Bronchus fibroblast of lung (primary cell): ENCODE data around the gene NUDT17. TPM values are rescaled to one million over a fixed set of nuclear protein-coding genes. Genes with fewer than 3 reads are reported as not detected.

Source experiments
- total RNA-seq: library from RNA; depleted of rRNA; stranded (reverse); fragments of >200 nt; gene quantifications from 2 replicates; pipeline ENCODE4 v1.2.3, GENCODE V29; 2015

The NUDT17 gene
- total RNA-seq: 4.2 and 6.4 TPM in 2 replicates

GRCh38 chr1:145845514-145846161, at the start of gene NUDT17:
TSS of gene NUDT17 (plus strand) at chr1:145845630. CDS start at chr1:145845641, 11 bp downstream.

DNA sequence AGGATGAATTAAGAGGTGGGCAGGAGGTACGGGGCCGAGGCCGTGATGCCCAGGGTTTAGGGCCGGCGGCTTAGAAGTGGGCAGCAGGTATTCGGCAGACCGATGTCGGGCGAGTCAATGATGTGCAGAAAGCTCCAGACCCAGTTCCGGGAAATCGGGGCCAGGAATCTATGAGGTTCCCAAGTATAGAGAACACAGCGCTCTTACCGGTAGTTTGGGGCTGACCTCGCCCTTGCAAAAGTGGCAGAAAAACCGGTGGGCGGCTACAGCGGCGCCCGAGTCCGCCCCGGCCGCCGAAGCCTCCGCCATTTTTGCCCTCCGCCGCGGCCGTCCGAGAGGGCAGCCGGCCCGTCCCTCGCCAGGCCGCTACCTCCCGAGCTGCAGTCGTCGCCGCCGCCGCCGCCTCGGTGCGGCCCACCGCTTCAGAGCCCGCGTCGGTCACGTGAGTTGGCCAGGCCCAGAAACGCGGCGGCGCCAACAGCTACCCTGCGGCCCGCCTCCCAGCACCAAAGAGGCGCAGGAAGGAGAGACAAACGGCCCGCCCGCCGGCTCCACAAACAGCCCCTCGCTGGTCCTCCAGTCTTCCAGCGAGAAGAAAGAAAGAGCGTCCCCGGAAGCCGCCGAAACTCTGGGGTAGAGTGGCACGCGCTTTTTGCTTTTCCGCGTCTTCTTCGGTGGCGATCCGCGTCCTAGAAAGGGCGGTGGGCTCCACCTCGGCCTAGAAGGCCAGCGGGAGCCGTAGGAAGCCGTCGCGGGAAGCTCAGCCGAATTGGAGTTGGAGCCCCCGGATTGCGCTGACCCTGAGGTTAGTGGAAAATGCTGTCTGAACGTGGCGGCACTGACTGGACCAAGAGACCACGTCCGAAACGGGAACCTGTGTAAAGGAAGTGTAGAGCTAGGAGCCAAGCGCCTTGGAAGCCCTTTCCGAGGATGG, 21.6 kb upstream of the NUDT17 start, which contains the start of the genes POLR3C and RNF115:
Gene POLR3C (plus strand): TSS at position 636 of the 934 bp plus-strand sequence. CDS start 1,577 bp downstream, outside the sequence.
Gene RNF115 (minus strand): TSS at position 531 of the 934 bp plus-strand sequence. CDS start 222 bp downstream, at position 309.

GRCh38 chr1:145858901-145859490, 13.6 kb downstream of the NUDT17 start, which contains the start of gene PIAS3:
TSS of gene PIAS3 (minus strand) at chr1:145859081. CDS start at chr1:145858990, 91 bp downstream.

GRCh38 chr1:145885738-145886287, 40.4 kb downstream of the NUDT17 start, which contains the start of gene ANKRD35:
TSS of gene ANKRD35 (minus strand) at chr1:145885866. CDS start at chr1:145885758, 108 bp downstream.

Other genes with a start within 250 kb of the NUDT17 start
- gene GPR89A, start 237.6 kb upstream of the NUDT17 start, total RNA-seq: 14.6 and 15.0 TPM in 2 replicates
- under 0.01 and 0.30 TPM in 2 replicates for gene PDZK1, start 138.3 kb upstream of the NUDT17 start, total RNA-seq
- gene CD160, start 126.1 kb upstream of the NUDT17 start, total RNA-seq: not detected in 2 replicates
- 9.9 and 10.9 TPM in 2 replicates for gene RNF115, start 21.5 kb upstream of the NUDT17 start, total RNA-seq
- gene POLR3C, start 21.4 kb upstream of the NUDT17 start, total RNA-seq: 34.6 and 35.4 TPM in 2 replicates
- 34.8 and 34.9 TPM in 2 replicates for gene PIAS3, start 13.5 kb downstream of the NUDT17 start, total RNA-seq
- gene ANKRD35, start 40.2 kb downstream of the NUDT17 start, total RNA-seq: 6.8 and 7.4 TPM in 2 replicates
- 25.7 and 25.9 TPM in 2 replicates for gene ITGA10, start 64.4 kb downstream of the NUDT17 start, total RNA-seq
- gene PEX11B, start 73.1 kb downstream of the NUDT17 start, total RNA-seq: 29.6 and 32.3 TPM in 2 replicates
- gene RBM8A, start 81.9 kb downstream of the NUDT17 start, total RNA-seq: 181 and 204 TPM in 2 replicates
- 25.1 and 25.9 TPM in 2 replicates for gene LIX1L, start 112.4 kb downstream of the NUDT17 start, total RNA-seq
- gene ANKRD34A, start 118.9 kb downstream of the NUDT17 start, total RNA-seq: 0.59 and 1.3 TPM in 2 replicates
- gene POLR3GL, start 119.1 kb downstream of the NUDT17 start, total RNA-seq: 23.2 and 26.1 TPM in 2 replicates
- 132 and 141 TPM in 2 replicates for gene TXNIP, start 150.9 kb downstream of the NUDT17 start, total RNA-seq
- gene HJV, start 176.1 kb downstream of the NUDT17 start, total RNA-seq: not detected in 2 replicates